ENCODE results near the gene PPEF1.
"Not testable (repeated sequence)": the region's sequence is repeated elsewhere in the genome, so short reads cannot be mapped to it uniquely, and the experiment has no call there.

- not testable (repeated sequence) for TF ChIP-seq POLR2A, POLR2AphosphoS5, TAF1, POU2F2 (IDR thresholded peaks at IDR 0.05; ENCODE audit: low read depth, low read length)
These were observed 140.5 kb downstream of the PPEF1 start for GRCh38 chrX:18847901-18848300.

Data from GM12891 (cell line).